H9 (cell line): ENCODE results near the gene TMCC3. TPM values are rescaled to one million over a fixed set of nuclear protein-coding genes. Genes with fewer than 3 reads are reported as not detected.
A peak's percentile ranks its signal among the peaks of the same experiment; 100 is the strongest.

Experiments used
- DNase-seq: peaks from one replicate; pipeline ENCODE4 v3.0.0-alpha.2; 2017
- H2AFZ ChIP-seq: one replicate; pipeline ENCODE4 v1.6.1; 2013; ENCODE audit warnings: mild to moderate bottlenecking, low read length, control low read depth, moderate library complexity
- H2AK5ac ChIP-seq: 2 replicates; pipeline ENCODE4 v1.6.1; 2013; ENCODE audit warnings: low read length, control low read depth, mixed read lengths; ENCODE audit not compliant: insufficient read length
- H2BK120ac ChIP-seq: one replicate; pipeline ENCODE4 v1.6.1; 2013; ENCODE audit warnings: low read depth, mild to moderate bottlenecking, low read length, control low read depth, inconsistent platforms; ENCODE audit not compliant: poor library complexity, severe bottlenecking
- H2BK12ac ChIP-seq: 2 replicates; pipeline ENCODE4 v1.6.1; 2013; ENCODE audit warnings: low read length, control low read depth, mixed read lengths, low read depth; ENCODE audit not compliant: insufficient read length
- H2BK15ac ChIP-seq: 2 replicates; pipeline ENCODE4 v1.6.1; 2013; ENCODE audit warnings: low read depth, low read length, control low read depth
- H2BK20ac ChIP-seq: one replicate; pipeline ENCODE4 v1.6.1; 2013; ENCODE audit warnings: low read depth, mild to moderate bottlenecking, low read length, control low read depth, inconsistent platforms; ENCODE audit not compliant: poor library complexity, severe bottlenecking
- H2BK5ac ChIP-seq: 2 replicates; pipeline ENCODE4 v1.6.1; 2013; ENCODE audit warnings: low read length, control low read depth, mixed read lengths; ENCODE audit not compliant: insufficient read length
- H3K14ac ChIP-seq: 2 replicates; pipeline ENCODE4 v1.6.1; 2013; ENCODE audit warnings: low read length, control low read depth; ENCODE audit not compliant: insufficient read depth
- H3K18ac ChIP-seq: 2 replicates; pipeline ENCODE4 v1.6.1; 2013; ENCODE audit warnings: low read depth, mild to moderate bottlenecking, mixed read lengths, low read length, control low read depth; ENCODE audit not compliant: insufficient read length
- H3K23ac ChIP-seq: 2 replicates; pipeline ENCODE4 v1.6.1; 2013; ENCODE audit warnings: low read length, control low read depth, mixed read lengths, low read depth; ENCODE audit not compliant: insufficient read length
- H3K23me2 ChIP-seq: 2 replicates; pipeline ENCODE4 v1.6.1; 2013; ENCODE audit warnings: low read depth, mild to moderate bottlenecking, mixed read lengths, low read length, control low read depth; ENCODE audit not compliant: insufficient read length, poor library complexity, severe bottlenecking
- H3K27ac ChIP-seq: 2 replicates; pipeline ENCODE4 v1.5.1; 2013; ENCODE audit warnings: low read length, control low read depth, mixed read lengths, low read depth; ENCODE audit not compliant: insufficient read length
- H3K27me3 ChIP-seq: 2 replicates; pipeline ENCODE4 v1.6.1; 2013; ENCODE audit warnings: low read length, control low read depth, inconsistent platforms; ENCODE audit not compliant: insufficient read depth
- H3K4ac ChIP-seq: 2 replicates; pipeline ENCODE4 v1.6.1; 2013; ENCODE audit warnings: low read depth, mild to moderate bottlenecking, control low read depth, inconsistent platforms, low read length, moderate library complexity
- H3K4me1 ChIP-seq: 2 replicates; pipeline ENCODE4 v1.6.1; 2013; ENCODE audit warnings: low read length, control low read depth, inconsistent platforms; ENCODE audit not compliant: insufficient read depth
- H3K4me2 ChIP-seq: 2 replicates; pipeline ENCODE4 v1.6.1; 2013; ENCODE audit warnings: low read length, control low read depth, mixed read lengths; ENCODE audit not compliant: insufficient read length, insufficient read depth
- H3K56ac ChIP-seq: 2 replicates; pipeline ENCODE4 v1.6.1; 2013; ENCODE audit warnings: low read depth, mild to moderate bottlenecking, mixed read lengths, low read length, control low read depth; ENCODE audit not compliant: insufficient read length
- H3K79me1 ChIP-seq: 2 replicates; pipeline ENCODE4 v1.6.1; 2013; ENCODE audit warnings: low read depth, mild to moderate bottlenecking, moderate library complexity, low read length, control low read depth, inconsistent platforms; ENCODE audit not compliant: insufficient read depth, poor library complexity, severe bottlenecking
- H3K79me2 ChIP-seq: 2 replicates; pipeline ENCODE4 v1.6.1; 2013; ENCODE audit warnings: low read length, control low read depth, inconsistent platforms; ENCODE audit not compliant: insufficient read depth
- H3K9ac ChIP-seq: 2 replicates; pipeline ENCODE4 v1.6.1; 2013; ENCODE audit warnings: low read length, control low read depth, mixed read lengths; ENCODE audit not compliant: insufficient read length; ENCODE audit errors: extremely low read depth
- H3K9me3 ChIP-seq: one replicate; pipeline ENCODE4 v1.6.1; 2013; ENCODE audit warnings: low read depth, low read length, inconsistent platforms; ENCODE audit not compliant: control insufficient read depth
- H3T11ph ChIP-seq: one replicate; pipeline ENCODE4 v1.6.1; 2013; ENCODE audit warnings: mild to moderate bottlenecking, low read length, control low read depth, inconsistent platforms
- H4K20me1 ChIP-seq: one replicate; pipeline ENCODE4 v1.6.1; 2013; ENCODE audit not compliant: control insufficient read depth, insufficient read length, insufficient read depth
- H4K5ac ChIP-seq: 2 replicates; pipeline ENCODE4 v1.6.1; 2013; ENCODE audit warnings: low read depth, mild to moderate bottlenecking, mixed read lengths, low read length, control low read depth; ENCODE audit not compliant: insufficient read length
- H4K8ac ChIP-seq: replicated peaks from 2 replicates; pipeline ENCODE4 v1.6.1; 2013; ENCODE audit warnings: low read length, control low read depth, mixed read lengths, low read depth; ENCODE audit not compliant: insufficient read length
- H4K91ac ChIP-seq: 2 replicates; pipeline ENCODE4 v1.6.1; 2013; ENCODE audit warnings: low read depth, mild to moderate bottlenecking, moderate library complexity, mixed read lengths, low read length, control low read depth; ENCODE audit not compliant: insufficient read length
- H3K27ac Mint-ChIP-seq, 3 experiments: 2 replicates in 2 of 3; 3 replicates in 1 of 3; pipeline ENCODE4 v1.8.0; 2020 to 2021; ENCODE audit warnings: mixed read lengths in 3 of 3, mild to moderate bottlenecking in 1 of 3, moderate library complexity in 1 of 3
- H3K27me3 Mint-ChIP-seq: 2 replicates; pipeline ENCODE4 v1.8.0; 2021; ENCODE audit warnings: low read depth, mild to moderate bottlenecking, moderate library complexity, mixed read lengths
- H3K36me3 Mint-ChIP-seq, 3 experiments: 2 replicates in 2 of 3; 3 replicates in 1 of 3; pipeline ENCODE4 v1.8.0; 2020 to 2021; ENCODE audit warnings: low read depth in 3 of 3, mixed read lengths in 3 of 3; ENCODE audit not compliant: insufficient read depth in 1 of 3
- H3K4me1 Mint-ChIP-seq, 2 experiments: 2 replicates each; pipeline ENCODE4 v1.8.0; 2020; ENCODE audit warnings: mixed read lengths in 2 of 2
- H3K4me3 Mint-ChIP-seq, 2 experiments: 2 replicates in 1 of 2; 3 replicates in 1 of 2; pipeline ENCODE4 v1.8.0; 2020 to 2021; ENCODE audit warnings: mild to moderate bottlenecking in 2 of 2, mixed read lengths in 2 of 2, moderate library complexity in 1 of 2
- H3K9me3 Mint-ChIP-seq, 2 experiments: 2 replicates in 1 of 2; 3 replicates in 1 of 2; pipeline ENCODE4 v1.8.0; 2020; ENCODE audit warnings: mild to moderate bottlenecking in 2 of 2, mixed read lengths in 2 of 2, moderate library complexity in 1 of 2
- WGBS: extraction: QIAGEN DNeasy Blood & Tissue Kit; methylation state at CpG from one replicate; pipeline ENCODE4 v1.1.7; 2013; ENCODE audit warnings: missing lambda C conversion rate, low lambda C conversion rate, mixed read lengths; ENCODE audit not compliant: insufficient read length; ENCODE audit errors: extremely low coverage; 5-methylcytosine and 5-hydroxymethylcytosine counted together
- total RNA-seq: library from RNA; stranded (reverse); gene quantifications from 2 replicates; pipeline ENCODE4 v1.2.1, GENCODE V29; 2021
- TF ChIP-seq, protein P1 (sequence below): fragments of 200-600 bp; sonication (generic); conservative IDR thresholded peaks from 3 replicates; pipeline ENCODE4 v1.8.0; 2021; ENCODE audit warnings: antibody characterized with exemption, mild to moderate bottlenecking

The TMCC3 gene
- total RNA-seq, 1 experiment from 2014 or later: 0.87 TPM

DNA sequence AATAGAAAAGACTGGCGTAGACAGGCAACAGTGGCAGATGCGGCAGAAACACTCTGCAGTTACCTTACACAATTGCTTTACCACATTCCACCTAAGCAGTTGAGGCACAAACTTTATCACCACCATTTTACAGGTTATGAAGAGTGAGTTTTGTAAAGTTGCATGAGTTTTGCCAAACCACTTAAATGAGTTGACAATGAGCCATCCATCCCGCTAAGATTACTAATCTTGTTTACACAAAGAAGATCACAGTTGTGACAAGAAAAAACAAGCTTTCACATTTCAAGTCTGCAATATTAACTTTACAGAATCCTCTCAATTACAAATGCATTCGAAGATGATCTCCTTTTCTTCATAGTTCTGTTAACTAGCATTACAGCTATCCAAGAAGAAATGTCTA is 1.8 kb downstream of the TMCC3 start:
- Histone ChIP-seq H4K5ac (no peak overlapping the region), H3K79me2 (no peaks in the 10 kb centered on the region), H3K14ac (no peak overlapping the region), H3K23ac (no peak overlapping the region), H3K23me2 (peaks cover 6% of the 10 kb centered on the region), H2BK12ac (no peak overlapping the region), H2AK5ac (no peak overlapping the region), H2BK5ac (no peak overlapping the region), H3K56ac (no peak overlapping the region), H3K27ac (no peak overlapping the region), H3T11ph (no peak overlapping the region), H2BK20ac (no peak overlapping the region), H2AFZ (no peak overlapping the region), H4K8ac (no peak overlapping the region), H4K91ac (no peak overlapping the region), H3K9me3 (no peaks in the 10 kb centered on the region), H3K4me1 (no peaks in the 10 kb centered on the region), H3K9ac (no peak overlapping the region), H2BK15ac (no peak overlapping the region), H3K4ac (no peak overlapping the region), H4K20me1 (no peaks in the 10 kb centered on the region), H3K79me1 (no peaks in the 10 kb centered on the region), H3K4me2 (no peak overlapping the region), H3K27me3 (peaks cover 9% of the 10 kb centered on the region), H2BK120ac (no peak overlapping the region), H3K18ac (no peak overlapping the region)
- Mint-ChIP-seq H3K4me1 (peaks cover 8 to 10% of the 10 kb centered on the region in 2 experiments), H3K9me3 (no peaks in the 10 kb centered on the region; a peak in 1 of 5 replicates), H3K36me3 (no peaks in the 10 kb centered on the region), H3K4me3 (peak overlapping the region in 1 of 2 experiments; percentile 70; a peak in 2 of 5 replicates), H3K27ac (no peak overlapping the region), H3K27me3 (peaks cover 44% of the 10 kb centered on the region)
- TF ChIP-seq, protein P1, sequence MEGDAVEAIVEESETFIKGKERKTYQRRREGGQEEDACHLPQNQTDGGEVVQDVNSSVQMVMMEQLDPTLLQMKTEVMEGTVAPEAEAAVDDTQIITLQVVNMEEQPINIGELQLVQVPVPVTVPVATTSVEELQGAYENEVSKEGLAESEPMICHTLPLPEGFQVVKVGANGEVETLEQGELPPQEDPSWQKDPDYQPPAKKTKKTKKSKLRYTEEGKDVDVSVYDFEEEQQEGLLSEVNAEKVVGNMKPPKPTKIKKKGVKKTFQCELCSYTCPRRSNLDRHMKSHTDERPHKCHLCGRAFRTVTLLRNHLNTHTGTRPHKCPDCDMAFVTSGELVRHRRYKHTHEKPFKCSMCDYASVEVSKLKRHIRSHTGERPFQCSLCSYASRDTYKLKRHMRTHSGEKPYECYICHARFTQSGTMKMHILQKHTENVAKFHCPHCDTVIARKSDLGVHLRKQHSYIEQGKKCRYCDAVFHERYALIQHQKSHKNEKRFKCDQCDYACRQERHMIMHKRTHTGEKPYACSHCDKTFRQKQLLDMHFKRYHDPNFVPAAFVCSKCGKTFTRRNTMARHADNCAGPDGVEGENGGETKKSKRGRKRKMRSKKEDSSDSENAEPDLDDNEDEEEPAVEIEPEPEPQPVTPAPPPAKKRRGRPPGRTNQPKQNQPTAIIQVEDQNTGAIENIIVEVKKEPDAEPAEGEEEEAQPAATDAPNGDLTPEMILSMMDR: no peak
- DNase-seq: no peak
- no CpG with 5 or more reads among the region's 4 CpGs for WGBS
